HG03135 (cell line): Measurements from ENCODE around the gene CYSRT1.
A peak's percentile ranks its signal among the peaks of the same experiment; 100 is the strongest.
"Not testable (repeated sequence)": the region's sequence is repeated elsewhere in the genome, so short reads cannot be mapped to it uniquely, and the experiment has no call there.

Experiments
- ATAC-seq: cut with Tn5 transposase; IDR thresholded peaks from one replicate; pipeline ENCODE4 v1.9.1; 2021; ENCODE audit warnings: mild to moderate bottlenecking, moderate library complexity; ENCODE audit not compliant: unreplicated experiment

CYSRT1 gene

DNA sequence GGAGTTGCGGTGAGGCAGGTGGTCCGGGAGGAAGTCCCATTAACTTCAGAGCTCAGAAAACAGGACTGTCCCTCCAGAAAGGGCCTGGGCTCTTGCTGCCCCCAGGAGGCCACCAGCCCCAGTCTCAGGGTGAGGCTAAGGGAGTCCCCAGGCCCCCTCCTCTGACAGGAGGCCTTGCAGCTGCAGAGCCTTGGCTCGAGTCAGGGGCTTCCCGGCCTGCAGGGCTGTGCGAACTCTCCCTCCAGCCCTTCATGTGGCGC is 22.9 kb downstream of the CYSRT1 start:
- ATAC-seq, result no peak

DNA sequence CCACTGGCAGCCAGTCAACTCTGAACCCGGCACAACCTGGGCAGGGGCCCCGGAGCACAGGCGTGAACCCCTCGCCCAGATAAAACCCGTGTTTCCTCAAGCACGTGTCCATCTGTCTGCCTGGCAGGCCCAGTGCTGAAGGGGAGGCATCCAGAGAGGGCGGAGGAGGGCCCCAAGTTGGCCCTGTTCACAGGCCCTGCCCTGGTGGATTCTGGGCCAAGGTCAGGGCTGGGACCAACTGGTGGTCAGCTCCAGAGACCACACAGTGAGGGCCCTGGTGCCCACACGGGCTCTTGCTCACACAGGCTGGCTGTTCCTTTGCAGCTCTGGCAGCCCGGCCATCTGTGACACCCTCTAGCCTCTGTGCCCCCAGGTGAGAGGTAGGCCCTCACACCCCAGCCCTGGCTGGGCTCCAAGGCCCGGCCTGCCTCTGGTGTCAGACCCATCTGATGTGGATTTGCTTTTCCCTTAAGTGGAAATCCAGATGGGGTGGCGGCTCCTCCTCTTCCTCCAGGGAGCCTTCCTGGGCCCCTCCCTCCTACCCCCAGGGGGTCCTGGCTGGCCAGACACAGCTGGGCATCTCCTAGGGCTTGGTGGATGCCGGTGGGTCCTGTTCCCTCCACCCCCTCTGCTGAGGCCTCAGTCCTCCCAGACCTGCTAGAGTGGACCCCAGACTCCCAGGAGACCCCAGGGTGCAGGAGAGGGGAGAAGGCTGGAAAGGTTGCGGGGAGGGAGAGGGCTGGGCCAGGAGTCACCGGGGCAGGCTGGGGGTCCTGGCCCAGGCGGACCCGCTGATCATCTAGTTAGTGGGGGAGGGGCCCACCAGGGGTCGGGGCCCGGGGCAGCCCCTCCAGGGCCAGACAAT is 25.6 kb downstream of the CYSRT1 start:
- ATAC-seq, result no peak

DNA sequence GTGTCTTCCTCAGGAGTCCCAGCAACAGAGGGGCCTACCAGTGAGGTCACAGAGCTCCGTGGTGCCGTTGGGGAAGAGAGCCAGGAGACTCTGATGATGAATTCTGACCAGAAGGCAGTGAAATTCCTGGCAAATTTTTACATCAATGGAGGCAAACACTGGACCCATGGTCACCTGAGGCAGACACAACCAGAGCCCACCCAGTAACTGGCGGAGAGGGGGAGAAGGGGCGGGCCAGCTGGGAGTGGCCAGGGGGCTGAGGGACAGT is 26.2 kb downstream of the CYSRT1 start, which contains the start of gene STPG3:
TSS of gene STPG3 (plus strand) at position 93 of the 268 bp plus-strand sequence. CDS start at position 94, 1 bp downstream.
- ATAC-seq, result no peak

DNA sequence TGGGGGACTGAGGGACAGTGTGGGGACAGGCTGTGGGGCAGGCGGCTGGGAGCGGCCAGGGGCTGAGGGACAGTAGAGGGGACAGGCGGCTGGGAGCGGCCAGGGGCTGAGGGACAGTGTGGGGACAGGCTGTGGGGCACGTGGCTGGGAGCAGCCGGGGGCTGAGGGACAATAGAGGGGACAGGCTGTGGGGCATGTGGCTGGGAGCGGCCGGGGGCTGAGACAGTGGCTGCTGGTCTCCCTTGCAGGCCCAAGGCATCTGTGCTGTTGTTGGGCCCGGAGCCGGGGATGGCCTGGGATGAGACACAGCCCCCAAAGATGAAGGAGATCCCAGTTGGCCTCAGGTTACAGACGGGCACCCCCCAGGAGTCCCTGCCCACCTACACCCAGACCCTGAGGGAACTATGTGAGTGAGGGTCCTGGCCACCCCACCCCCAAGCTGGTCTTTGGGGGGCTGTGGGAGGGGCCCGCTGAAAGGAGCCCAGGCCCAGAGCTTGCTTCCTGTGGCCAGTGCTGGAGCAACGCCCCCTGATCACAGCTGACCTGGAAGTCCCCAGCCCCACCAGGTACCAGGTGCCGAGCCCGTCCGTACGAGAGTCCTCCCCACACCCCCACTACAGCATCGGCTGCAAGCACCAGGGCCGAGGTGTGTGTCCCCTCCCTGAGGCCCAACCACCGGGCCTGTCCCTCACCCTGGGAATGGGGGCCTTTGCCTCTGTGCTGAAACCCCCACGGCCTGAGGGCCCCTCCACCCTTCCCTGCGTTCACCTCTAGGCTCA is 26.7 kb downstream of the CYSRT1 start:
- ATAC-seq, result no peak

DNA sequence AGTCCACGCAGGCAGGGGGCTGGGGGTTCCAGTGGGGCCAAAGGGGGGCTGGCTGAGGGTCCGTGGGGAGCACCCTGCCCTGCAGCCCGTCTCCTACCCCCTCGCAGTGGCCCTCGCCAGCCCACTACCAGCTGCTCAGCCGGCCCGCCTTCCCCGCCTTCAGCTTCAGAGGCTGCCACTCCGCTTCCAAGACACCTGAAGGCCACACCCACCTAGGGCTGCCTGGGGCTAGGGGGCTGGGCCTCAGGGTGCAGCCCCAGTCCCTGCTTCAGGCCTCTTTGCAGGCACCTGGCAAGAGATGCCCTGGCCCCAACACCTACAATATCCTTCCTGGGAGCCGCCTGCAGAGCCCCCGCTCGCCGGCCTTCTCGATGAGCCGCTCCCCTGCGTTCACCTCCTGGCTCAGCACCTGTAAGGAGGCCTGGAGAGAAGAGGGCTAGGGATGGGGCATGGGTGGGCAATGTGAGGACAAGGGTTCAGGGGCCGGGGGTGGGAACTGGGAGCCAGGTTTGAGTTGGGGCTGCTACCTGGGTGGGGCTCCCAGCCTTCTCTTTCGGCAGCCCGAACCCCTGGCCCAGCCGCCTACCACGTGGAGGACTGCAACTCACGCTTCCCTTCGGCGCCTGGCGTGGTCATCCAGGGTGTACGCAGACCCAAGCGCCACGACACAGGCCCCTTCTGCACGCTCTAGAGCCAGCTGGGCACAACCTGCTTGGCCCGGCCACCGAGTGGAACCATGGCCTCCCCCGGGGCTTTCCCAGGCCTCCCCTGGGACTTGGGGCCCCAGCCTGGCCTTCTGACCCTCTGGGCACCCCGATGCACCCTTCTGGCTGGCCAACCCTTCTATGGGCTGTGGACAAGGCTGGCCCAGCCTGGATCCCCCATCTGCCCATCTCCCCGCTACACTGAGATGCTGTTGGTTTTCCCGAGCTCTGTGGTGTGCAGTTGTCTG is 27.9 kb downstream of the CYSRT1 start:
- ATAC-seq, result no peak

DNA sequence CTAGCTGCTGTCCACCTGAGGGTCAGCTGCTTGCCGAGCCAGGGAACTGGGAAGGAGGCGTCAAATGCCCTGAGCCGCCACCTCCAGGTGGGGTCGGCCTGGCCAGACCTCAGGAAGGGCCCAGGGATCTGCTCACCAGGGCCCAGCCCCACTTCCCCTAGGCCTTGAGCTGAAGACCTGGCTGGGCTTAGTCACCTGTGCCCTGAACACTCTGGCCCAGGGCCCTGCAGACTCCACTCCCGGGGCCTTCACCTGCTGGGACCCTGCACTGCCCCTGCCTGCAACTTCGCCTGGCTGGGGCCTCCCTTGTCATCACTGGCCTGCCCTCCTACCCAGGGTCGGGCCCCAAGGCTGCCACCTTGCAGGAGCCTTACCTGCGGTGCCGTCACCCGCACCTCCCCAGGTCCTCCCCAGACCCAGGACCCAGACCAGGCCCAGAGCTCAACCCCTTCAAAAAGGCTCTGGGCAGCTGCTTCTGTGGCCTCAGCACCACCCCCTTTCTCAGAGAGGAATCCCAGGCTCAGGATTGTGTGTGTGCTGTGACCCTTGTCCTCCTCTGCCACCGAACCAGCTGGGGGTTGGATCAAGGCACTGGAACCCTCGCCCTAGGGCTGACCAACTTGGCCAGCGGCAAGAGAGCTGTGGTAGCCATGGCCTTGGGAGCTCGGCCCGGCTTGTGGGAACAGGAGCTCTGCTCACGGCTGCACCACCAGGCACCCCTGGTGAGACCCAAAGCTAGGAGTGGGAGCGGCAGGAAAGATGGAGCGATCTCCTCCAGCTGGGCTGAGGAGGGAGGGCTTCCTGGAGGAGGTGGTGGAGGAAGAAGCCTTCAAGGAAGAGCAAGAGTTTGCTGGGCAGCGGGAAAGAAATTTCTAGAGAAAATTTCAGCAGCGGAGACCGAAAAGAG is 29.0 kb downstream of the CYSRT1 start:
- no peak for ATAC-seq

DNA sequence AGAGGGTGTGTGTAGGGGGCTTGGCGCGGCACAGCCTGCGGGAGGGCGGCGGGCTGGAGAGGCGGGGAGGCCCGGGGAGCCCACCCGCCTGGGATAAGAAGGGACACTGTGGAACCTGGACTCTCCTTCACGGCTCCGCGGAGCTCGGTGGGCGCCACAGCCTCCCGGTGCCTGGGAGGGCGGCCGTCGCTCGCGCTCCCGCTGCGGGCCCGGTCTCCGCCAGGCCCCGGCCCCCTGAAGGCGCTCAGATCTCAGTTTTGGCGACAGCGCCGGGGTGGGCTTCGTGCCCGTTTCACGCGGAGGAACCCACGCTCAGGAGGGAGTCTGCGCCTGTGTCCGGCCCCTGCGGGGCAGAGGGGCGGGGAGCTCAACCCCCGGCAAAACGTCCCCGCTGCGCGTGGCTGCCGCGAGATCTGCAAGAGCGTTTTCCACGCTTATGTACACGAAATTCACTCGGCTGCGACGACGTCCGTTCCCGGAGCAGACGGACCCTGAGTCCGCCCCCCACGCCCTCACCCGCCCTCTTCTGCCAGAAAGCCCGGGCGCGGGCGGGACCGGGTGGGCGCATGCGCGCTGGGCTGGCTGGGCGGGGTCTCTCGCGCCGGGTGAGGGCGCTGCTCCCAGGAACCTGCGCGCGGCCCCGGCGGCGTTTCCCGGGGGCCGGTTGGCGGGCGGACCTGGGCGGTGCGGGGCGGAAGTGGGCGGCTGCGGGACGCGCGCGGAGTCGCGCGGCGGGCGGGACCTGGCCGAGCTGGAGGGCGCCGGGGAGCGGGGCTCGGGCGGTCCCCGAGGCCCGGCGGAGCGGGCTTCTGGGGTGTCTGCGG is 29.9 kb downstream of the CYSRT1 start, which contains the start of gene NELFB:
TSS of gene NELFB (plus strand) at position 704 of the 824 bp plus-strand sequence.
- ATAC-seq, result peak; percentile 72

DNA sequence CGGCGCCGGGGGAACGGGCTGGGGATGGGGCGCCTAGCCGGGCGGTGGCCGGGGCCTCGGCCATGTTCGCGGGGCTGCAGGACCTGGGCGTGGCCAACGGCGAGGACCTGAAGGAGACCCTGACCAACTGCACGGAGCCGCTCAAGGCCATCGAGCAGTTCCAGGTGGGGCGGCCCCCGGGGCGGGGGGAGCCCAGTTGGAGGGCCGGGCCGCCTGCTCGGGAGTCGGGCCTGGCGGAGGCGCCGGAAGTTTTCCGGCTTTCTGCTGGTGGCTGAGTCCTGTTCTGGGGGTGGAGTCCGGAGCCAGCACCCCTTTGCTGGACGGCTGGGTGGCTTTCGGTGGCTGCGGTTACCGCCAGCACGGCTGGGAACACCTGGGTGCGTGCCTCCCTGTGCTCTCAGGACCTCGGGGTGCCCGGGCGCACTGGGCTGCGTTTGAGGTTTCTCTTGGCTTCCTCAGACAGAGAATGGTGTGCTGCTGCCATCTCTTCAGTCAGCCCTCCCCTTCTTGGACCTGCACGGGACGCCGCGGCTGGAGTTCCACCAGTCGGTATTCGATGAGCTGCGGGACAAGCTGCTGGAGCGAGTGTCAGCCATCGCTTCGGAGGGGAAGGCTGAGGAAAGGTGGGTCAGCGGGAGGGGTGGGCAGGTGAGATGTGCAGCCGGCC is 30.6 kb downstream of the CYSRT1 start:
- ATAC-seq, result peak; percentile 25

DNA sequence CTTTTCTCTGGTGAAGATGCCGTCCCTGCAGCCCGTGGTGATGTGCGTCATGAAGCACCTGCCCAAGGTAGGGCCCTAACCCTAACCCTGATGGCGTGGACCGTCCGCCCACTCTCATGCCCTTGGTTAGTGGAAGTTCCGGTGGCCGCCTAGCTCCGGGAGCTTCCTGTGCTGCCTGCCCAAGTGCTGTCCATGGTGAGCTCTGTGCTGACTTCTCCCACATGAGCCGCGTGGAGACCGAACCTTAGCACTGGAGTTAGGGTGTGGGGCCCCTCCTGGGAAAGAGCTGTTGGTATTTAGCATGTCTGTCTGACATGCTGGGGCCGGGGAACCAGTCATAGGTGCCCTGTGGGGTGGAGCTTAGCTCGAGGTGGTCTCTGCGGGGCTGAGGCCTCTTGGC is 31.4 kb downstream of the CYSRT1 start:
- no peak for ATAC-seq

DNA sequence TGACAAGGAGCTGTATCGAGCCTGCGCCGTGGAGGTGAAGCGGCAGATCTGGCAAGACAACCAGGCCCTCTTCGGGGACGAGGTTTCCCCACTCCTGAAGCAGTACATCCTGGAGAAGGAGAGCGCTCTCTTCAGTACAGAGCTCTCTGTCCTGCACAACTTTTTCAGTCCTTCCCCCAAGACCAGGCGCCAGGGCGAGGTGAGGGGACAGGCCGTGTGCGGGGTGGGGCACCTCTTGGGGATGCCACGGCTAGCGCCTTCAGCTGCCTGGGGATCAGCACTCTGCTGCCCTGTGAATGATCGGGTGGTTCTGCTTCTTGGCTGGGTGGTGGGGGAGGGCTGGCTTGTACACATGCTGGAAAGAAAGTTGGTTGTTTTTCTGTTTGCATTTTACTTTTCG is 31.9 kb downstream of the CYSRT1 start:
- ATAC-seq, result no peak

DNA sequence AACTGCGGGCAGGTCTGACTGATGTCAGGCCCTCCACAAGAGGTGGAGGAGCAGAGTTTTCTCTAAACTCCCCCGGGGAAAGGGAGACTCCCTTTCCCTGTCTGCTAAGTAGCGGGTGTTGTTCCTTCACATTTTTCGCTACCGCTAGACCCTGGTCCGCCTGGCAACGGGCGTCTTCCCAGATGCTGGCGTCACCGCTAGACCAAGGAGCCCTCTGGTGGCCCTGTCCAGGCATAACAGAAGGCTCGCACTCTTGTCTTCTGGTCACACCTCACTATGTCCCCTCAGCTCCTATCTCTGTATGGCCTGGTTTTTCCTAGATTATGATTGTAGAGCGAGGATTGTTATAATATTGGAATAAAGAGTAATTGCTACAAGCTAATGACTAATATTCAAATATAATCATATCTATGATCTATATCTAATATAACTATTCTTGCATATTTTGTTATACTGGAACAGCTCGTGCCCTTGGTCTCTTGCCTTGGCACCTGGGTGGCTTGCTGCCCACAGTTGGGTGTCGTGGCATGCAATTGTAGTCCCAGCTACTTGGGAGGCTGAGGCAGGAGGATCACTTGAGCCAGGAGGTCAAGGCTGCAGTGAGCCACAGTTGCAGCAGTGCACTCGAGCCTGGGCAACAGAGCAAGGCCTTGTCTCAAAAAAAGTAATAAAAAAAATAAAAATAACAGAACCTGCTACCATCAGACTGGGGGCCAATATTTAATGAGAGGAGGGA is 37.4 kb downstream of the CYSRT1 start:
- ATAC-seq, result not testable (repeated sequence)

DNA sequence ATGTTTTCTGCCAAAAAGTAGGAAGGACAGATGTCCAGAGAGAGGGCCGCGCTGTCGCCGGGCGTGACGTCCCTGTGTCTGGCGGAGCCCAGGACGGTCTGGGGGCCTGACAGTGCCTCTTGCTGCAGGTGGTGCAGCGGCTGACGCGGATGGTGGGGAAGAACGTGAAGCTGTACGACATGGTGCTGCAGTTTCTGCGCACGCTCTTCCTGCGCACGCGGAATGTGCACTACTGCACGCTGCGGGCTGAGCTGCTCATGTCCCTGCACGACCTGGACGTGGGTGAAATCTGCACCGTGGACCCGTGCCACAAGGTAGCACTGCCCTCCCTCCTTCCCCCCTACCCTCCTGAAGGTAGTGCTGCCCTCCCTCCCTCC is 37.9 kb downstream of the CYSRT1 start:
- ATAC-seq, result no peak

DNA sequence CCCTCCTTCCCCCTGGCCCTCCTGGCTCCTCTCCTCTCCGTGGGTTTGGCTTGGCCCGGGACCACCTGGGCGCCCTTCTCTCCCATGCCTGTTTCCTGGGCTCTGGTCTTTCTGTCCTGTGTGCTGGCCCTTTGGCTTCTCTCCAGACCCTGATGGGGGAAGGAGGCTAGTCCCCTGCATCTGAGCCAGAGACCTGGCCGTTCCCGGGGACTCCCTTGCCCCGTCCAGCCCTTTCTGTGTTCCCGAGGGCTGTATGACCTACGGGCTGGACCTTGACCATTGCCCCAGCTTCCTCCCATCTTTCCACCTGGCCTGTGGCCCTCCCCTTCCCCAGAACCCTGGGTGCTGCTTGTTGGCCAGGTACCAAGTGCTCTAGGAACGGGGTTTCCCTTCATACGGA is 38.5 kb downstream of the CYSRT1 start:
- ATAC-seq, result no peak

DNA sequence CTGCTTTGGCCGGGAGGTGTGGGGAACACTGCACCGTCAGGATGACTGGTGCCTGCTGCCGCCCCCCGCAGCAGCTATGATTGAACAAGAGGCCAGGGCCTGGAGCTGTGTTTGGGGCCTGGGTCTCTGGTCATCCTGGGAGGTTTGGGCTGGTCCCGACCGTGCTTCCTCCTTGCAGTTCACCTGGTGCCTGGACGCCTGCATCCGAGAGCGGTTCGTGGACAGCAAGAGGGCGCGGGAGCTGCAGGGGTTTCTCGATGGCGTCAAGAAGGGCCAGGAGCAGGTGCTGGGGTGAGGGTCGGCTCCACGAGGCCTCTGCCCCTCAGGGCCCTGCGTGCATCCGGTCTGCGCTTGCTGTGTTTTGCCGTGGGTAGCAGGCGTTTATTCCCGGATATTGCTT is 39.1 kb downstream of the CYSRT1 start:
- ATAC-seq, result no peak

DNA sequence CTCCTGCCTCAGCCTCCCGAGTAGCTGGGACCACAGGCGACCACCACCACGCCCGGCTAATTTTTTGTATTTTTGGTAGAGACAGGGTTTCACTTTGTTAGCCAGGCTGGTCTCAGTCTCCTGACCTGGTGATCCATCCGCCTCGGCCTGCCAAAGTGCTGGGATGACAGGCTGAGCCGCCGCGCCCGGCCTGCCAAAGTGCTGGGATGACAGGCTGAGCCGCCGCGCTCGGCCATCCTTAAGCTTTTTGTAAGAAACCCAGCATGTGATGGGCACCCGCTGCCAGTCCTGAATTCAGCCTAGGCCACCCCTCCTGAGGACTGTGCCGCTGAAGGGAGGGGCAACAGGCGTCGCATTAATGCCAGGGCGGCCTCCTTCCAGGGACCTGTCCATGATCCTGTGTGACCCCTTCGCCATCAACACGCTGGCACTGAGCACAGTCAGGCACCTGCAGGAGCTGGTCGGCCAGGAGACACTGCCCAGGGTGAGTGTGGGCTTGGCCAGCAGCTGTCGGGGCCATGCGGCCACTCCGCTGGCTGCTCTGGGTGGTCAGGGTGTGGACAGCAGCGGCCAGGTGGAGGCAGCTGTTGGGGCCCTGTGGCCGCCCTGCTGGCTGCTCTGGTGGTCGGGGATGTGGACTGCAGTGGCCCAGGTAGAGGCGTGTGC is 40.7 kb downstream of the CYSRT1 start:
- ATAC-seq, result no peak

DNA sequence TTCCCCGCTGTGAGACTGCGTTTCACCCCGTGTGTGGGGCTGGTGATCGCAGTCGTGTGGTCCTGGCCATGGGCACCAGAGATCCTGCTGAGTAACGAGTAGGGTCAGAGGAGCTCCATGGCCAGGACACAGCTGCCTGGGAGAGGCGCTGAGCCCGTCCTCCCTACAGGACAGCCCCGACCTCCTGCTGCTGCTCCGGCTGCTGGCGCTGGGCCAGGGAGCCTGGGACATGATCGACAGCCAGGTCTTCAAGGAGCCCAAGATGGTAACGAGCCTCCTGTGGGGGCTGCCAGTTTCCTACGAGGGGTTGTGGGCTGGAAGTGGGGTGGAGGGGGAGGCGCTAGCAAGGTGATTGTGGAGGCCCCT is 41.2 kb downstream of the CYSRT1 start:
- ATAC-seq, result no peak

DNA sequence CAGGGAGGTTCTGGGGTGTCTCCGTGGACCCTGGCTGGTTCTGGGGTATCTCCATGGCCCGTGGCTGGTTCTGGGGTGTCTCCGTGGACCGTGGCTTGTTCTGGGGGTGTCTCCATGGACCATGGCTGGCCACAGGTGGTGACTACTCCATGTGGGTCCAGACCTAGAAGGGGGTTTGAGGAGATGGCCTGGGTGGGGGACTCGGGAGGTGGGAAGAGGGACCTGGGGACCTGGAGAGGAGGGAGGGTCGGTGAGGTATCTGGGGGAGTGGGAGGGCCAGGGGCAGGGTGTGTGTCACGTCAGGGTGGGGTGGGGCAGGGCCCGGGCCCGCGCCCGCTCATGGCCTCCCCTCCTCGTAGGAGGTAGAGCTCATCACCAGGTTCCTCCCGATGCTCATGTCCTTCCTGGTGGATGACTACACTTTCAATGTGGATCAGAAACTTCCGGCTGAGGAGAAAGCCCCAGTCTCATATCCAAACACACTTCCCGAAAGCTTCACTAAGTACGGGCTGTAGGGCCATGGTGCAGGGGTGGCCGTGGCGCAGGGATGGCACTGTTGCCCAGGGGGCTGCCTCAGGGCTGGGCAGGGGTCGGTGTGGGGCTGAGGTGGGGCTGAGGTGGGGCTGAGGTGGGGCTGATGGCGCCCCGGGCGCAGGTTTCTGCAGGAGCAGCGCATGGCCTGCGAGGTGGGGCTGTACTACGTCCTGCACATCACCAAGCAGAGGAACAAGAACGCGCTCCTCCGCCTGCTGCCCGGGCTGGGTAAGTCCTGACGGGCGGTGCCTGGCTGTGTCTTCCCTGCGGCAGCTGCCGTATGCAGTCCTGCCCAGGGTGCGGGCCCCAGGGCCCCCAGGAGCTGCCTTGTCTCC is 41.8 kb downstream of the CYSRT1 start:
- ATAC-seq, result no peak
